H9 (cell line): ENCODE results near the gene SIPA1L2. TPM values are rescaled to one million over a fixed set of nuclear protein-coding genes. Genes with fewer than 3 reads are reported as not detected.

Experiments
- DNase-seq: peaks from one replicate; pipeline ENCODE4 v3.0.0-alpha.2; 2017
- H2AFZ ChIP-seq: one replicate; pipeline ENCODE4 v1.6.1; 2013; ENCODE audit warnings: mild to moderate bottlenecking, low read length, control low read depth, moderate library complexity
- H2AK5ac ChIP-seq: 2 replicates; pipeline ENCODE4 v1.6.1; 2013; ENCODE audit warnings: low read length, control low read depth, mixed read lengths; ENCODE audit not compliant: insufficient read length
- H2BK120ac ChIP-seq: one replicate; pipeline ENCODE4 v1.6.1; 2013; ENCODE audit warnings: low read depth, mild to moderate bottlenecking, low read length, control low read depth, inconsistent platforms; ENCODE audit not compliant: poor library complexity, severe bottlenecking
- H2BK12ac ChIP-seq: 2 replicates; pipeline ENCODE4 v1.6.1; 2013; ENCODE audit warnings: low read length, control low read depth, mixed read lengths, low read depth; ENCODE audit not compliant: insufficient read length
- H2BK15ac ChIP-seq: 2 replicates; pipeline ENCODE4 v1.6.1; 2013; ENCODE audit warnings: low read depth, low read length, control low read depth
- H2BK20ac ChIP-seq: one replicate; pipeline ENCODE4 v1.6.1; 2013; ENCODE audit warnings: low read depth, mild to moderate bottlenecking, low read length, control low read depth, inconsistent platforms; ENCODE audit not compliant: poor library complexity, severe bottlenecking
- H2BK5ac ChIP-seq: 2 replicates; pipeline ENCODE4 v1.6.1; 2013; ENCODE audit warnings: low read length, control low read depth, mixed read lengths; ENCODE audit not compliant: insufficient read length
- H3K14ac ChIP-seq: 2 replicates; pipeline ENCODE4 v1.6.1; 2013; ENCODE audit warnings: low read length, control low read depth; ENCODE audit not compliant: insufficient read depth
- H3K18ac ChIP-seq: 2 replicates; pipeline ENCODE4 v1.6.1; 2013; ENCODE audit warnings: low read depth, mild to moderate bottlenecking, mixed read lengths, low read length, control low read depth; ENCODE audit not compliant: insufficient read length
- H3K23ac ChIP-seq: 2 replicates; pipeline ENCODE4 v1.6.1; 2013; ENCODE audit warnings: low read length, control low read depth, mixed read lengths, low read depth; ENCODE audit not compliant: insufficient read length
- H3K23me2 ChIP-seq: 2 replicates; pipeline ENCODE4 v1.6.1; 2013; ENCODE audit warnings: low read depth, mild to moderate bottlenecking, mixed read lengths, low read length, control low read depth; ENCODE audit not compliant: insufficient read length, poor library complexity, severe bottlenecking
- H3K27ac ChIP-seq: 2 replicates; pipeline ENCODE4 v1.5.1; 2013; ENCODE audit warnings: low read length, control low read depth, mixed read lengths, low read depth; ENCODE audit not compliant: insufficient read length
- H3K27me3 ChIP-seq: 2 replicates; pipeline ENCODE4 v1.6.1; 2013; ENCODE audit warnings: low read length, control low read depth, inconsistent platforms; ENCODE audit not compliant: insufficient read depth
- H3K4ac ChIP-seq: 2 replicates; pipeline ENCODE4 v1.6.1; 2013; ENCODE audit warnings: low read depth, mild to moderate bottlenecking, control low read depth, inconsistent platforms, low read length, moderate library complexity
- H3K4me1 ChIP-seq: 2 replicates; pipeline ENCODE4 v1.6.1; 2013; ENCODE audit warnings: low read length, control low read depth, inconsistent platforms; ENCODE audit not compliant: insufficient read depth
- H3K4me2 ChIP-seq: 2 replicates; pipeline ENCODE4 v1.6.1; 2013; ENCODE audit warnings: low read length, control low read depth, mixed read lengths; ENCODE audit not compliant: insufficient read length, insufficient read depth
- H3K56ac ChIP-seq: 2 replicates; pipeline ENCODE4 v1.6.1; 2013; ENCODE audit warnings: low read depth, mild to moderate bottlenecking, mixed read lengths, low read length, control low read depth; ENCODE audit not compliant: insufficient read length
- H3K79me1 ChIP-seq: 2 replicates; pipeline ENCODE4 v1.6.1; 2013; ENCODE audit warnings: low read depth, mild to moderate bottlenecking, moderate library complexity, low read length, control low read depth, inconsistent platforms; ENCODE audit not compliant: insufficient read depth, poor library complexity, severe bottlenecking
- H3K79me2 ChIP-seq: 2 replicates; pipeline ENCODE4 v1.6.1; 2013; ENCODE audit warnings: low read length, control low read depth, inconsistent platforms; ENCODE audit not compliant: insufficient read depth
- H3K9ac ChIP-seq: 2 replicates; pipeline ENCODE4 v1.6.1; 2013; ENCODE audit warnings: low read length, control low read depth, mixed read lengths; ENCODE audit not compliant: insufficient read length; ENCODE audit errors: extremely low read depth
- H3K9me3 ChIP-seq: one replicate; pipeline ENCODE4 v1.6.1; 2013; ENCODE audit warnings: low read depth, low read length, inconsistent platforms; ENCODE audit not compliant: control insufficient read depth
- H3T11ph ChIP-seq: one replicate; pipeline ENCODE4 v1.6.1; 2013; ENCODE audit warnings: mild to moderate bottlenecking, low read length, control low read depth, inconsistent platforms
- H4K20me1 ChIP-seq: one replicate; pipeline ENCODE4 v1.6.1; 2013; ENCODE audit not compliant: control insufficient read depth, insufficient read length, insufficient read depth
- H4K5ac ChIP-seq: 2 replicates; pipeline ENCODE4 v1.6.1; 2013; ENCODE audit warnings: low read depth, mild to moderate bottlenecking, mixed read lengths, low read length, control low read depth; ENCODE audit not compliant: insufficient read length
- H4K8ac ChIP-seq: replicated peaks from 2 replicates; pipeline ENCODE4 v1.6.1; 2013; ENCODE audit warnings: low read length, control low read depth, mixed read lengths, low read depth; ENCODE audit not compliant: insufficient read length
- H4K91ac ChIP-seq: 2 replicates; pipeline ENCODE4 v1.6.1; 2013; ENCODE audit warnings: low read depth, mild to moderate bottlenecking, moderate library complexity, mixed read lengths, low read length, control low read depth; ENCODE audit not compliant: insufficient read length
- H3K27ac Mint-ChIP-seq, 3 experiments: 2 replicates in 2 of 3; 3 replicates in 1 of 3; pipeline ENCODE4 v1.8.0; 2020 to 2021; ENCODE audit warnings: mixed read lengths in 3 of 3, mild to moderate bottlenecking in 1 of 3, moderate library complexity in 1 of 3
- H3K27me3 Mint-ChIP-seq: 2 replicates; pipeline ENCODE4 v1.8.0; 2021; ENCODE audit warnings: low read depth, mild to moderate bottlenecking, moderate library complexity, mixed read lengths
- H3K36me3 Mint-ChIP-seq, 3 experiments: 2 replicates in 2 of 3; 3 replicates in 1 of 3; pipeline ENCODE4 v1.8.0; 2020 to 2021; ENCODE audit warnings: low read depth in 3 of 3, mixed read lengths in 3 of 3; ENCODE audit not compliant: insufficient read depth in 1 of 3
- H3K4me1 Mint-ChIP-seq, 2 experiments: 2 replicates each; pipeline ENCODE4 v1.8.0; 2020; ENCODE audit warnings: mixed read lengths in 2 of 2
- H3K4me3 Mint-ChIP-seq, 2 experiments: 2 replicates in 1 of 2; 3 replicates in 1 of 2; pipeline ENCODE4 v1.8.0; 2020 to 2021; ENCODE audit warnings: mild to moderate bottlenecking in 2 of 2, mixed read lengths in 2 of 2, moderate library complexity in 1 of 2
- H3K9me3 Mint-ChIP-seq, 2 experiments: 2 replicates in 1 of 2; 3 replicates in 1 of 2; pipeline ENCODE4 v1.8.0; 2020; ENCODE audit warnings: mild to moderate bottlenecking in 2 of 2, mixed read lengths in 2 of 2, moderate library complexity in 1 of 2
- CTCF ChIP-seq: fragments of 200-600 bp; sonication (generic); conservative IDR thresholded peaks from 3 replicates; pipeline ENCODE4 v1.8.0; 2021; ENCODE audit warnings: antibody characterized with exemption, mild to moderate bottlenecking
- WGBS: extraction: QIAGEN DNeasy Blood & Tissue Kit; methylation state at CpG from one replicate; pipeline ENCODE4 v1.1.7; 2013; ENCODE audit warnings: missing lambda C conversion rate, low lambda C conversion rate, mixed read lengths; ENCODE audit not compliant: insufficient read length; ENCODE audit errors: extremely low coverage; 5-methylcytosine and 5-hydroxymethylcytosine counted together
- total RNA-seq: library from RNA; stranded (reverse); gene quantifications from 2 replicates; pipeline ENCODE4 v1.2.1, GENCODE V29; 2021

Gene SIPA1L2
- total RNA-seq, 1 experiment from 2014 or later: 5.2 TPM

DNA sequence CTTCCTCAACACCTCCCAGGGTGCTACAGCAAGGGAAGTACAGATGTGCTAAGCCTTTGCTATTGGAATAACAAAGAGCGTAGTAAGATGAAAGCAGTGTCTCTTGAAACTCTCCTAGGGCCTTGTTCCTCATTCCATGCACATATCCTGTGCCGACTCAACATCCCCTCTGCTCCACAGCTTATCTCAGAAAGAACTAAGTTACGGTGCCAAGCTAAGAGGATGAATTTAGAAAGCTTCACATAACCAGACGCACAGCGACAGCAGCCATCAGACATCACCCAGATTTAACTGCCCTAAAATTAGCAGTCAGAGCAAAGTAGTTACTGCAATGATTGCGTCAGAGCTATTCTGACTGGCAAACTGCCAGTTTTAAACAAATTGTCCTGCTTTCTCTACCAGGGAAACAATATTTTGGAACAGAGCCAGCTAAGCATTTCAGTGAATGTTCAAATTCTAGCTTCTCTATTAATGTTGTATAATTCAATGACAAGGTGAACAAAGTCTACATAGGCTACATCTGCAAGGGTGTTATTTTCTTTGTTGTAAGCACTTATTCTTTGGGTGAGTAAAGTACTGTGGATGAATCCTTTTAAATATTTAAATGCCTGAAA is 9.5 kb downstream of the SIPA1L2 start:
- Histone ChIP-seq H3K27ac (no peak overlapping the region), H2BK15ac (no peak overlapping the region), H3K79me2 (no peaks in the 10 kb centered on the region), H3T11ph (no peak overlapping the region), H4K91ac (no peak overlapping the region), H2BK5ac (no peak overlapping the region), H3K9ac (no peak overlapping the region), H3K23me2 (no peaks in the 10 kb centered on the region), H3K9me3 (no peaks in the 10 kb centered on the region), H4K20me1 (no peaks in the 10 kb centered on the region), H3K27me3 (no peaks in the 10 kb centered on the region), H3K4ac (no peak overlapping the region), H3K56ac (no peak overlapping the region), H3K4me1 (peaks cover 11% of the 10 kb centered on the region; the same call in 1 of the 2 replicates), H2BK20ac (no peak overlapping the region), H2BK120ac (no peak overlapping the region), H4K5ac (no peak overlapping the region), H3K18ac (no peak overlapping the region), H3K79me1 (no peaks in the 10 kb centered on the region), H3K14ac (no peak overlapping the region), H4K8ac (no peak overlapping the region), H2AFZ (no peak overlapping the region), H2AK5ac (no peak overlapping the region), H3K4me2 (peak overlapping the region; percentile 33), H3K23ac (no peak overlapping the region), H2BK12ac (no peak overlapping the region)
- no peaks in the 10 kb centered on the region; a peak in 1 of 7 replicates for H3K36me3 Mint-ChIP-seq
- DNase-seq: peak; percentile 50
- WGBS: no CpG with 5 or more reads among the region's 6 CpGs
- peak overlapping the region in 2 of 3 experiments; percentile 44 to 83; a peak in 2 of 7 replicates for H3K27ac Mint-ChIP-seq
- H3K27me3 Mint-ChIP-seq: peaks cover 13% of the 10 kb centered on the region
- TF ChIP-seq CTCF: no peak
- peak overlapping the region in 1 of 2 experiments; percentile 59; a peak in 3 of 5 replicates for H3K4me3 Mint-ChIP-seq
- H3K9me3 Mint-ChIP-seq: no peaks in the 10 kb centered on the region
- peaks cover 65 to 73% of the 10 kb centered on the region in 2 experiments for H3K4me1 Mint-ChIP-seq
